H1 (cell line): Measurements from ENCODE around the gene DOCK3. TPM values are rescaled to one million over a fixed set of nuclear protein-coding genes. Genes with fewer than 3 reads are reported as not detected.

Experiments
- CTCF ChIA-PET: fragments of 300-600 bp; sonication (Branson Sonifier 250); formaldehyde crosslinking; loops from one replicate; lab custom pipeline; 2021; ENCODE audit not compliant: partially characterized antibody; lab: Charles Lee
- POLR2A ChIA-PET: fragments of 300-600 bp; sonication (Branson Sonifier 250); formaldehyde crosslinking; loops from one replicate; lab custom pipeline; 2021; ENCODE audit warnings: inconsistent platforms; ENCODE audit not compliant: partially characterized antibody; lab: Charles Lee
- DNase-seq, 2 experiments: peaks; one replicate each; pipeline versions ENCODE4 v3.0.0 to v3.0.0-alpha.2; 2010 to 2022; ENCODE audit warnings: low spot score in 2 of 2, low read depth in 1 of 2, mixed read lengths in 1 of 2
- FAIRE-seq: peaks from 2 replicates; lab custom pipeline; 2011; peaks lifted over from hg19 to GRCh38; lab: Jason Lieb, UNC
- H2AFZ ChIP-seq: 2 replicates; pipeline ENCODE4 v1.8.1; 2012; ENCODE audit warnings: low read length, inconsistent platforms
- H2AK5ac ChIP-seq: 2 replicates; pipeline ENCODE4 v1.6.1; 2013; ENCODE audit warnings: low read depth, low read length
- H2BK120ac ChIP-seq: replicated peaks from 2 replicates; pipeline ENCODE3; 2013; ENCODE audit warnings: low read depth, low read length, inconsistent platforms
- H2BK12ac ChIP-seq: 2 replicates; pipeline ENCODE4 v1.6.1; 2013; ENCODE audit warnings: low read depth, low read length
- H2BK15ac ChIP-seq: 2 replicates; pipeline ENCODE4 v1.6.1; 2013; ENCODE audit warnings: low read length
- H2BK20ac ChIP-seq: 2 replicates; pipeline ENCODE4 v1.6.1; 2013; ENCODE audit warnings: low read length
- H2BK5ac ChIP-seq: 2 replicates; pipeline ENCODE4 v1.6.1; 2013; ENCODE audit warnings: low read depth, low read length
- H3K14ac ChIP-seq: 2 replicates; pipeline ENCODE4 v1.6.1; 2013; ENCODE audit warnings: inconsistent platforms; ENCODE audit not compliant: insufficient read length
- H3K18ac ChIP-seq: 2 replicates; pipeline ENCODE4 v1.6.1; 2013; ENCODE audit warnings: low read length; ENCODE audit errors: extremely low read depth
- H3K23ac ChIP-seq: 2 replicates; pipeline ENCODE4 v1.6.1; 2013; ENCODE audit warnings: inconsistent platforms; ENCODE audit not compliant: insufficient read length
- H3K23me2 ChIP-seq: 2 replicates; pipeline ENCODE4 v1.6.1; 2013; ENCODE audit warnings: low read depth, low read length
- H3K27ac ChIP-seq: 2 replicates; pipeline ENCODE4 v1.6.1; 2011; ENCODE audit warnings: low read depth, low read length, inconsistent platforms
- H3K27me3 ChIP-seq, 4 experiments: replicated peaks in 1 of 4; 1 replicate in 1 of 4; 2 replicates in 3 of 4; pipeline versions ENCODE4 v1.6.1 to v1.8.1; 2011 to 2013; ENCODE audit warnings: low read length in 3 of 4, mild to moderate bottlenecking in 3 of 4, inconsistent platforms in 2 of 4, mixed read lengths in 2 of 4, moderate library complexity in 1 of 4; ENCODE audit not compliant: control insufficient read depth in 3 of 4, insufficient read depth in 3 of 4; ENCODE audit errors: extremely low read depth in 1 of 4
- H3K36me3 ChIP-seq, 4 experiments: 2 replicates each; pipeline versions ENCODE4 v1.6.1 to v1.8.1; 2011 to 2013; ENCODE audit warnings: mild to moderate bottlenecking in 4 of 4, low read length in 3 of 4, moderate library complexity in 2 of 4, control low read depth in 1 of 4, inconsistent platforms in 1 of 4; ENCODE audit not compliant: insufficient read depth in 4 of 4, control insufficient read depth in 2 of 4
- H3K4ac ChIP-seq: replicated peaks from 2 replicates; pipeline ENCODE3; 2013; ENCODE audit warnings: low read length, low read depth, mixed read lengths, inconsistent platforms; ENCODE audit not compliant: insufficient read length
- H3K4me1 ChIP-seq, 4 experiments: replicated peaks in 1 of 4; 1 replicate in 1 of 4; 2 replicates in 3 of 4; pipeline versions ENCODE4 v1.6.1 to v1.8.1; 2011 to 2013; ENCODE audit warnings: low read length in 3 of 4, inconsistent platforms in 2 of 4, mixed read lengths in 1 of 4; ENCODE audit not compliant: insufficient read depth in 4 of 4, control insufficient read depth in 3 of 4
- H3K4me2 ChIP-seq, 2 experiments: 2 replicates each; pipeline versions ENCODE4 v1.6.1 to v1.8.1; 2011 to 2013; ENCODE audit warnings: low read depth in 2 of 2, low read length in 2 of 2, control low read depth in 1 of 2, inconsistent platforms in 1 of 2, mild to moderate bottlenecking in 1 of 2; ENCODE audit not compliant: insufficient read depth in 1 of 2
- H3K4me3 ChIP-seq, 4 experiments: fragments of 200-600, 300-600 bp in 1 of 4; sonication (generic), shearing (Covaris generic), sonication (Bioruptor Twin) in 1 of 4; 2 replicates each; pipeline versions ENCODE4 v1.5.1 to v1.8.1; 2011 to 2016; ENCODE audit warnings: low read length in 4 of 4, low read depth in 3 of 4, control low read depth in 2 of 4, inconsistent platforms in 2 of 4, mild to moderate bottlenecking in 2 of 4, mixed read lengths in 1 of 4, moderate library complexity in 1 of 4; ENCODE audit not compliant: insufficient read depth in 2 of 4; ENCODE audit errors: extremely low read depth in 1 of 4
- H3K56ac ChIP-seq: replicated peaks from 2 replicates; pipeline ENCODE3; 2013; ENCODE audit warnings: low read depth, mild to moderate bottlenecking, mixed read lengths, low read length, inconsistent platforms; ENCODE audit not compliant: insufficient read length
- H3K79me1 ChIP-seq: 2 replicates; pipeline ENCODE4 v1.6.1; 2013; ENCODE audit warnings: low read depth, low read length, control low read depth
- H3K79me2 ChIP-seq, 2 experiments: 2 replicates each; pipeline versions ENCODE4 v1.6.1 to v1.8.1; 2012 to 2013; ENCODE audit warnings: low read length in 2 of 2, mild to moderate bottlenecking in 2 of 2, inconsistent platforms in 1 of 2; ENCODE audit not compliant: insufficient read depth in 2 of 2, control insufficient read depth in 1 of 2
- H3K9ac ChIP-seq, 4 experiments: replicated peaks in 1 of 4; 1 replicate in 1 of 4; 2 replicates in 3 of 4; pipeline versions ENCODE4 v1.6.1 to v1.8.1; 2011 to 2013; ENCODE audit warnings: low read depth in 3 of 4, low read length in 3 of 4, control low read depth in 2 of 4, mild to moderate bottlenecking in 2 of 4, moderate library complexity in 2 of 4, inconsistent platforms in 1 of 4; ENCODE audit errors: extremely low read depth in 1 of 4
- H3K9me3 ChIP-seq, 2 experiments: 2 replicates each; pipeline versions ENCODE4 v1.6.1 to v1.8.1; 2012 to 2013; ENCODE audit warnings: mild to moderate bottlenecking in 2 of 2, moderate library complexity in 2 of 2, control low read depth in 1 of 2, inconsistent platforms in 1 of 2, low read depth in 1 of 2, low read length in 1 of 2, mixed read lengths in 1 of 2; ENCODE audit not compliant: insufficient read depth in 2 of 2
- H4K20me1 ChIP-seq, 2 experiments: replicated peaks in 1 of 2; 2 replicates each; pipeline versions ENCODE3 to v1.8.1; 2011 to 2013; ENCODE audit warnings: inconsistent platforms in 2 of 2, low read length in 2 of 2, mild to moderate bottlenecking in 1 of 2; ENCODE audit not compliant: insufficient read depth in 2 of 2, control insufficient read depth in 1 of 2
- H4K5ac ChIP-seq: 2 replicates; pipeline ENCODE4 v1.6.1; 2013; ENCODE audit warnings: low read length, low read depth, mixed read lengths, inconsistent platforms; ENCODE audit not compliant: insufficient read length
- H4K8ac ChIP-seq: 2 replicates; pipeline ENCODE4 v1.8.0; 2013; ENCODE audit warnings: mild to moderate bottlenecking, moderate library complexity, low read length, inconsistent platforms; ENCODE audit not compliant: insufficient read depth; ENCODE audit errors: extremely low read depth
- H4K91ac ChIP-seq: replicated peaks from 2 replicates; pipeline ENCODE3; 2013; ENCODE audit warnings: low read length, mixed read lengths, inconsistent platforms; ENCODE audit not compliant: insufficient read length
- CTCF ChIP-seq, 3 experiments: IDR thresholded peaks; 1 replicate in 2 of 3; 2 replicates in 1 of 3; pipeline versions ENCODE4 v1.5.1 to v1.6.1; 2011; ENCODE audit warnings: low read length in 3 of 3, mild to moderate bottlenecking in 3 of 3, inconsistent platforms in 2 of 3, low read depth in 1 of 3, moderate library complexity in 1 of 3; ENCODE audit not compliant: insufficient read depth in 1 of 3; ENCODE audit errors: control extremely low read depth in 1 of 3
- GTF2F1 ChIP-seq: IDR thresholded peaks from 2 replicates; pipeline ENCODE4 v1.6.1; 2012; ENCODE audit warnings: low read depth, low read length, improper control_type of control experiment, borderline replicate concordance
- HDAC6 ChIP-seq: IDR thresholded peaks from one replicate; pipeline ENCODE4 v1.7.1; 2012; ENCODE audit warnings: low read depth, mild to moderate bottlenecking, inconsistent platforms, low read length, moderate library complexity
- KDM5A ChIP-seq: fragments of 200-600 bp; IDR thresholded peaks from 2 replicates; pipeline ENCODE4 v1.7.1; 2012; ENCODE audit warnings: mild to moderate bottlenecking, low read length, inconsistent platforms, mixed read lengths
- MAX ChIP-seq: IDR thresholded peaks from 2 replicates; pipeline ENCODE4 v1.6.1; 2012; ENCODE audit warnings: inconsistent platforms
- SIN3A ChIP-seq, 2 experiments: IDR thresholded peaks in 1 of 2; conservative IDR thresholded peaks in 1 of 2; 2 replicates each; pipeline ENCODE4 v1.6.1; 2011 to 2012; ENCODE audit warnings: low read length in 2 of 2, improper control_type of control experiment in 1 of 2, low read depth in 1 of 2, mild to moderate bottlenecking in 1 of 2
- SIX5 ChIP-seq: IDR thresholded peaks from 2 replicates; pipeline ENCODE4 v1.6.1; 2011; ENCODE audit warnings: mild to moderate bottlenecking, low read depth, low read length
- TCF12 ChIP-seq: IDR thresholded peaks from 2 replicates; pipeline ENCODE4 v1.6.1; 2011; ENCODE audit warnings: low read depth, mild to moderate bottlenecking, low read length
- WGBS, 2 experiments: shearing (Covaris generic) in 1 of 2; methylation state at CpG; one replicate each; pipeline versions ENCODE4 v1.1.6 to v1.1.7; 2013 to 2015; ENCODE audit warnings: low lambda C conversion rate in 2 of 2, mixed read lengths in 2 of 2, inconsistent platforms in 1 of 2, low coverage in 1 of 2, missing lambda C conversion rate in 1 of 2; ENCODE audit not compliant: insufficient replicate concordance in 2 of 2, insufficient coverage in 1 of 2, insufficient read length in 1 of 2; ENCODE audit errors: extremely low coverage in 1 of 2, missing lambda C conversion rate in 1 of 2; 5-methylcytosine and 5-hydroxymethylcytosine counted together
- polyA plus RNA-seq, 7 experiments: library from polyadenylated mRNA; depleted of rRNA in 3 of 7; stranded (reverse) in 5 of 7; unstranded in 2 of 7; fragments of >200 nt in 5 of 7; fragments of 200-250 nt in 2 of 7; gene quantifications; 1 replicate in 5 of 7; 2 replicates in 1 of 7; 4 replicates in 1 of 7; pipeline versions ENCODE4 v1.2.1 to v1.2.3, GENCODE V29; 2011 to 2013; ENCODE audit warnings: missing spikeins in 2 of 7, mixed read lengths in 2 of 7
- total RNA-seq: library from RNA; stranded (reverse); fragmentation: NEBNext Ultra II Directional; extraction: Animal tissue kit (Norgen Biotek cat#: 25700); gene quantifications from 2 replicates; pipeline ENCODE4 v1.2.1, GENCODE V29; 2021
- TF ChIP-seq, protein P1 (sequence below): IDR thresholded peaks from 2 replicates; pipeline ENCODE4 v1.6.1; 2012; ENCODE audit warnings: low read length, inconsistent platforms

DOCK3 gene
- total and polyA plus RNA-seq, 2 of the 8 experiments (the other 6 are each of a cell fraction or from before 2014, with no cell fraction given): 2.7 to 5.0 TPM

DNA sequence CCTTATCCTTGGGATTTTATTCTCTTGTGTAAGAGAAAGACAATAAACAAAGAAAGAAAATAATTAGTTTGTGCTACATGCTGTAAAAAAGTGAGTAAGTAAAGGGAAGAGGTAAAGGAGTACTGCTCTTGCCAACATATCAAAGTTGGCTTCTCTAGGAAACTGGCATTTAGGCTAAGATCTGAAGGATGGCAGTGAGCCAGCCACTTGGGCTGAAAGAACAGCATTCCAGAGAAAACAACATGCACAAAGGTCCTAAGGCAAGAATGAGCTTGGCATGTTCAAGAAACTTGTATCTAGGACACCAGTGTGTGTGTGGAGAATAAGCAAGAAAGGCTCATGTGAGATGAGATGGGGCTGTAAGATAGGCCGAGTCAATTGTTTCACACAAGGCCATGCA, 464.9 kb downstream of the DOCK3 start:
- Histone ChIP-seq H3K4me2 (no peak overlapping the region), H3K4me1 (no peaks in the 10 kb centered on the region), H3K9me3 (no peaks in the 10 kb centered on the region), H2BK20ac (no peak overlapping the region), H4K8ac (no peak overlapping the region), H2BK120ac (no peak overlapping the region), H2BK12ac (no peak overlapping the region), H3K79me2 (no peaks in the 10 kb centered on the region), H3K23ac (no peak overlapping the region), H3K18ac (no peak overlapping the region), H3K56ac (no peak overlapping the region), H3K4me3 (no peak overlapping the region), H2BK5ac (no peak overlapping the region), H3K14ac (no peak overlapping the region), H3K36me3 (no peaks in the 10 kb centered on the region), H2AK5ac (no peak overlapping the region), H3K27ac (no peak overlapping the region), H4K20me1 (no peaks in the 10 kb centered on the region), H3K27me3 (no peaks in the 10 kb centered on the region), H3K4ac (no peak overlapping the region), H2AFZ (no peak overlapping the region), H3K9ac (no peak overlapping the region), H2BK15ac (no peak overlapping the region), H4K91ac (no peak overlapping the region), H3K23me2 (no peaks in the 10 kb centered on the region), H4K5ac (no peak overlapping the region), H3K79me1 (no peaks in the 10 kb centered on the region)
- ChIA-PET CTCF (no interaction called here), POLR2A (no interaction called here)
- FAIRE-seq (no peak), DNase-seq (no peak)
- WGBS, 2 experiments: 87% methylated on average over 1 of the region's 1 CpG; no CpG with 5 or more reads in 1 of the 2 experiments
- TF ChIP-seq HDAC6 (no peak), CTCF (IDR thresholded peaks at IDR 0.05; ENCODE audit: control extremely low read depth in 1 of 3, insufficient read depth in 1 of 3, low read depth in 1 of 3, low read length in 3 of 3) (no peak), GTF2F1 (no peak), TCF12 (no peak), SIN3A (conservative IDR thresholded peaks at IDR 0.05 in 1 of 2, IDR thresholded peaks at IDR 0.05 in 1 of 2; ENCODE audit: low read depth in 1 of 2, low read length in 2 of 2) (no peak), MAX (no peak), SIX5 (no peak), KDM5A (no peak)
- TF ChIP-seq, protein P1, sequence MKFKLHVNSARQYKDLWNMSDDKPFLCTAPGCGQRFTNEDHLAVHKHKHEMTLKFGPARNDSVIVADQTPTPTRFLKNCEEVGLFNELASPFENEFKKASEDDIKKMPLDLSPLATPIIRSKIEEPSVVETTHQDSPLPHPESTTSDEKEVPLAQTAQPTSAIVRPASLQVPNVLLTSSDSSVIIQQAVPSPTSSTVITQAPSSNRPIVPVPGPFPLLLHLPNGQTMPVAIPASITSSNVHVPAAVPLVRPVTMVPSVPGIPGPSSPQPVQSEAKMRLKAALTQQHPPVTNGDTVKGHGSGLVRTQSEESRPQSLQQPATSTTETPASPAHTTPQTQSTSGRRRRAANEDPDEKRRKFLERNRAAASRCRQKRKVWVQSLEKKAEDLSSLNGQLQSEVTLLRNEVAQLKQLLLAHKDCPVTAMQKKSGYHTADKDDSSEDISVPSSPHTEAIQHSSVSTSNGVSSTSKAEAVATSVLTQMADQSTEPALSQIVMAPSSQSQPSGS: no peak
